ENCODE data around the gene PPP1R3F.

PPP1R3F gene, protein sequence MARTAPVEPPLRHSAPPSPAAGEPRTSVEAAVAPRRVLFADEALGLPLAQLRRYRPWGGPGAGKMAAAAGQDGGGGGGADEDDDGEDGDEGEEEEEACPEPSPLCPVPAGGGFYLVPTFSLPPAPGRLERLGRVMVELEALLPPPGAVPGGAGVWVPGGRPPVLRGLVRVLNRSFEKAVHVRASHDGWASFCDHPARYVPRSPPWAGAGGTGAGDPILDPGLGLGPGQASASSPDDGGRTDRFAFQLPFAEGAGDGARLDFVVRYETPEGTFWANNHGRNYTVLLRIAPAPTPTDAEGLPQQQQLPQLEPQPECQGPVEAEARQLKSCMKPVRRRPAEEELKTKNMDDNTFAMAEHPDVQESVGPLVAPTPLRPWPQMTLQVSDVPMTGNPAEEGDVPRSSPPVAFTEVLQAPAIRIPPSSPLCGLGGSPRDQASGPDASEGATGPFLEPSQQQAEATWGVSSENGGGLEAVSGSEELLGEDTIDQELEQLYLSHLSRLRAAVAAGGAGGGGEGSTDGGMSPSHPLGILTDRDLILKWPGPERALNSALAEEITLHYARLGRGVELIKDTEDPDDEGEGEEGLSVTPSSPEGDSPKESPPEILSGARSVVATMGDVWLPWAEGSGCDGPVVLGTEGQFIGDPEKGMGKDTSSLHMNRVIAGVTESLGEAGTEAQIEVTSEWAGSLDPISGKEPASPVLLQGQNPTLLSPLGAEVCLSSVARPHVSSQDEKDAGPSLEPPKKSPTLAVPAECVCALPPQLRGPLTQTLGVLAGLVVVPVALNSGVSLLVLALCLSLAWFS

DNA sequence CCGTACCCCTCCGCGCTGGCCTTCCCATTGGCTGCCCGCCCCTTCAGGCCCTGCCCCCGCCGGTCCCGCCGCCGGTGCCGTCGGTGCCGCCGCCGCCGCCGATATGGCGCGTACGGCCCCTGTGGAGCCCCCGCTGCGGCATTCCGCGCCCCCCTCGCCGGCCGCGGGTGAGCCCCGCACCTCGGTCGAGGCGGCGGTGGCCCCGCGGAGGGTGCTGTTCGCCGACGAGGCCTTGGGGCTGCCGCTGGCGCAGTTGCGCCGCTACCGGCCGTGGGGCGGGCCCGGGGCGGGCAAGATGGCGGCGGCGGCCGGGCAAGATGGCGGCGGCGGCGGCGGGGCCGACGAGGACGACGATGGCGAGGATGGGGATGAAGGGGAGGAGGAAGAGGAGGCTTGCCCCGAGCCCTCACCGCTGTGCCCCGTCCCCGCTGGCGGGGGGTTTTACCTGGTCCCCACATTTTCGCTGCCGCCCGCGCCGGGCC is at the start of gene PPP1R3F:
PPP1R3F (plus strand) TSS at position 27 of the 482 bp plus-strand sequence; CDS start at position 104, 77 bp downstream.
- no peak for DNase-seq

DNA sequence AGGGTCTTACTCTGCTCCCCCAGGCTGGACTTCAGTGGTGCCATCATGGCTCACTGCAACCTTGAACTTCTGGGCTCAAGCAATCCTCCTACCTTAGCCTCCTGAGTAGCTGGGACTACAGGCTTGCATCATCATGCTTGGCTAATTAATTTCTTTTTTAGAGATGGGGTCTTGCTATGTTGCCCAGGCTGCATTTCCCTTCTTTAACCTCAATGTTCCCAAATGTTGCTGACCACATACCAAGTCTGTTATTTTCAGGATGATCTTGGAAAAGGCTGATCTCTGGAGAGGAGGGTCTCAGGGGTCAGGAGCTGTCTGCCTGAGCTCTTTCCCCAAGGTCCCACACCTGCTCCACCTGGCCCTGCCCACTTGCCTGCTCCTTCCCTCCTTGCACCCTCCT is 49.5 kb upstream of the PPP1R3F start:
- no peak for DNase-seq

DNA sequence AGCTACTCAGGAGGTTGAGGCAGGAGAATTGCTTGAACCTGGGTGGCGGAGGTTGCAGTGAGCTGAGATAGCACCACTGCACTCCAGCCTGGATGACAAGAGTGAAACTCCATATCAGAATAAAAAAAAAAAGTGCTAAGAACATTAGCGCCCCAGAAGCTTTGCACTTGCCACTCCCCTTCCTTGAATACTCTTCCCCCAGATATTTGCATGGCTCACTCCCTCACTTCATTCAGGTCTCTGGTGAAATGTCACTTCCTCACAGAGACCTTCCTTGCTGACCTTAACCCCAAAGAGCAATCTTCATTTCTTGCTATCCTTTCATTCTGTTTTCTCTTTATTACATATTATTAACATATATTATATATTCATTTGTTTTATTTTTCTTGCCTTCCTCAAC is 47.7 kb upstream of the PPP1R3F start:
- no peak for DNase-seq

DNA sequence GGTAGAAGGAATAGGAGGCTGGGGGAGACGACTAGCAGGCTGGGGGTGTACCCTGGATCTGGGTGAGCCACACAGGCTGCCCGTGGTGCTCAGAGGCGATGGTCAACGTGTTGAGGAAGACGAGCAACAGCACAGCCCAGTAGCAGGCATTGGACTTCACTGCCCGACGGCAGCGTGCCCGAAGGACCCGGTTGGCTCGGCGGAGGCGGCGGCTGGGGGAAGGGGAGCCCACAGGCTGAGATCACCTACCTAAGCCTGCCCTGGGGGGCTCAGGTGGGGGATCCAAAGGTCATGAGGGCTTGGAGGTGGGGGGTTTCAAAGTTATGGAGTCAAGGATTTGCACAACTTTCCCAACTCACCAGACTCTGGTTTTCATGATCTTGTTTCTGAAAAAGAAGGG is 43.7 kb upstream of the PPP1R3F start:
- no peak for DNase-seq

DNA sequence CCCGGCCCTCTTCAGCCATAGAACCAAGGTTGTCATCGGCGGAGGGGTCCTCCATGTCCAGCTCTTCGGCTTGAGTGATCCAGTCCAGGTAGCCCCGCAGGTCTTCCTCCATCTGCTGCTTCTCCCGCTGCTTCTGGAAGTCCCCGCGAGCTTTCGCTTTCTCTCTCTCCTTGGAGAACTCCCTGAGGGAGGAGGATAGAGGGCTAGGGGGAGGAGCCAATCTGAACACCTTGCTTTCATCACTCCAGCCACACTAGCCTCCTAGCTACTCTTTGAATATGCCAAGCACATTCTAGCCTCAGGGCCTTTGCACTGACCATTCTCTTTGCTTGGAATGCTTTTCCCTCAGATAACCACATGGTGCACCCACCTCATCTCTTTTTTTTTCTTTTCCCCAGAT is 42.6 kb upstream of the PPP1R3F start:
- DNase-seq, result no peak

DNA sequence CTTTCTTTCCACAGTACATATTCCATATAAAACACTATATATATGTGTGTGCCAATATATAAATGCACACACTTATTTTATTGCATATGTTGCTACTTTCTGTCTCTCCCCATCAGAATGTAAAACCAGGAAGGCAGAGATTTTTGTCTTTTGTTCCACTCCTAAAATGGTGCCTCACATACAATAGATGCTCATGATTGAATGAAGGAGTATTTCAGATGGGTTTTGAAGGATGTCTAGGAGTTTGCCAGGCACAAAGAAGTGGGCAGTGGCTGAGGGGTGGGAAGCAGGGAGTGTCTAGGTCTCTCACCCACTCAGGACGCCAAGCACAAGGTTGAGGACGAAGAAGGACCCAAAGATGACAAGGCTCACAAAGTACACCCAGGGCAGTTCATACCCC is 41.9 kb upstream of the PPP1R3F start:
- DNase-seq, result no peak

DNA sequence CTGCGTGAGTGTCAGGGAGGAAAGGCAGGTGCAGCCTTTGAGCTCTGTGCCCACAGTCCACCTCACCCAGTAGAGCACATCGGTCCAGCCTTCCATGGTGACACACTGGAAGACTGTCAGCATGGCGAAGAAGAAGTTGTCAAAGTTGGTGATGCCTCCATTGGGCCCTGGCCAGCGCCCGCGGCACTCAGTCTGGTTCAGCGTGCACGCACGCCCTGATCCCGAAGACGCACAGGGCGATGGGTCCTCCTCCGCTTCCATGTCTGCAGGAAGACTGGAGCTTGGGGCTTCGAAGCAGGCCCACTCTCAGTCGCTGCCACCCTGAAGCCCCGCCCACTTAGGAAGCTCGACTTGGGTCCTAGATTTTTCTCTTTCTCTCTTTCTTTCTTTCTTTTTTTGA is 41.4 kb upstream of the PPP1R3F start:
- DNase-seq, result no peak

DNA sequence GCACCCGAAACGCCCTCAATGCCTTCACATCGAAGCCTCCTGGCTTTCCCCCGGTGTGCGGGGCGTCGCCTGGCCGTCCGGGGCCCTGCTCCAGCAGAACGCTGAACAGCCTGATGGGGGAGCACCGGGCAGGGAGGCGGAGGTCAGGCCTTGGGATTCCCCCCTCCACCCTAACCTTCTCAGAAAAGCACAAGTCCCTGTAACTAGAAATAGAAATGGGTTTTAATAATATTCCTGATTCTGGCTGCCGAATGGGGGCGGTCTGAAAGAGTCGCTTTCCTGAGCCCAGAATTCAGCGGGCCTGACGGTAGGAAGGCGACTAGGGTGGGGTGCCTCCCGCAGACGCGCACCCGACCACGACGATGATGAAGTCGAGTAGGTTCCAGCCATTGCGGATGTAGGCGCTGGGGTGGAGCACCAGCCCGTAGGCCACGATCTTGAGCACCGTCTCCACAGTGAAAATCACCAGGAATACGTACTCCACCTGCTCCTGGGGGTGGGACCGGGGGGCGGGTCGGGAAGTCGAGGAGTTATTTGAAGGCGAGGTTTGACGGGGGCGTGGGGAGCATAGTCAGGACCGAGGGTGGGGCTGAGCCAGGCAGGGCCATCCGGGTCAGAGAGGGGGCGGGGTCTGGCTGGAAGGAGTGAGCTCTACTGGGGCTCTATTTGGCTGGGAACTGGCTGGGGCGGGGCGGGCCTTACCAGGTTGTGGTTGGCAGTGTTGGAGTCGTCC is 38.9 kb upstream of the PPP1R3F start:
- DNase-seq, result peak; percentile 80

DNA sequence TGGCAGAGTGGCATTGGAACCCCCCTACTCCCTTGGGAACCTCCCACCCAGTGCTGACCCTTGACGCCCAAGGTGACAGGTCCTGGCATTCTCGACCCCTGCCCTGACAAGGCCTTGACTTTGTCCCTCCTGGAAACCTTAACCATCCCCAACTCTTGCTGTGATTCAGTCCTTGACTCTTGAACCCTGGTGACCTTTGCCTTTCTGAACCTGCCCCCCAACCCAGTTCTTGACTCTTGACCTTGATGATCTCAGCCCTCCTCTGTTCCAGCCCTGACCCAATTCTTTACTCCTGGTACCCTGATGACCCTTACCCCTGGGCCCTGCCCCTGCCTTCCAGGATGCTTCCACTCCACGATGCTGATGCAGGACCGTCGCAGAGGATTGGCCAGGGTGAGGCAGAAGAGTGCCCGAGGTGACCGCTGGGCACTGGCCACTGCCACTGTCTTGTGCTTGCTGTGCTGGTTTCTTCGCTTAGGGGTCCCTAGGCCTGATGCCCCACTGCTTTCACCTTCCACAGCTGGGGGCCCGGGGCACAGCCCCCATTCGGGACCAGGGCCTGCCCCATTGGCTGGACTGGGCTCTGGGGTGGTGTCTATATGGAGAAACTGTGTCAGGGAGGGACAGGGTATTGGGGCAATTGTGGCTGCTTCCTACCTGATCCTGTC is 38.1 kb upstream of the PPP1R3F start:
- DNase-seq, result no peak

DNA sequence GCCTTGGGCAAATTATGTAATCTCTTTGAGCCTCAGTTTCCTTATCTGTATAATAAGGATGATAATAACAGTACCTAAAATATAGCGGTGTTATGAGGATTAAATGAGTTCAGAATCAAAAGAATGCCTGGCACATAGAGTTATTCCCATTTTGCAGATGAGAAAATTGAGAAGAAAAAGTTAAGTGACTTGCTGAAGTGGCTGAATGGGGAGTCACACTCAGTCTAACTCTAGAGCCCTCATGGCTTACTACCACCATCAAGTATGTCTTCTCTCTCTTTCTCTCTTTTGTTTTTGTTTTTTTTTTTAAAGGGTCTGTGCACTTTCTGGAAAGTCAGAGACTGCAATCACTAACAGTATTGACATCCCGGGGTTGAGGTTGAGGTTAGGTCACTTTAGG is 37.1 kb upstream of the PPP1R3F start:
- DNase-seq, result no peak

DNA sequence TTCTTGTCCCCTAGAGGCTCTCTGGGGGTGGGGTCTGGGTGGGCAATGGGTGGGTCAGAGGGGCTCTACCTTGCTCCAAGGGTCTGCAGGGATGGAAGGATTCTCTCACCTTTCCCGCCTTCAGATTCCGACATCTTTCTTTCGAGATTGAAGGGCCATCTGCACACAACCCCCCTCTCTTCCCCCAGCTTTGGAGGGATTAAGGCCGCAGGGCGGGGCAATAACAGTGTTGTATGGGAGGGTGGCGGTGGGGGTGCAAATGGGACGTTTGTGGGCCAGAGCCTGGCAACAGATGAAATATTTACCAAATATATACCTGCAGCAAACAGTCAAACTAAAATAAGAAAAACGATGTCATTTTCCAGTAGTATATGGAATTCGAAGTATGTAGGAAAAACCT is 36.4 kb upstream of the PPP1R3F start, which contains the start of gene CACNA1F:
CACNA1F (minus strand) TSS at position 165 of the 400 bp plus-strand sequence; CDS start at position 134, 31 bp downstream.
- no peak for DNase-seq

DNA sequence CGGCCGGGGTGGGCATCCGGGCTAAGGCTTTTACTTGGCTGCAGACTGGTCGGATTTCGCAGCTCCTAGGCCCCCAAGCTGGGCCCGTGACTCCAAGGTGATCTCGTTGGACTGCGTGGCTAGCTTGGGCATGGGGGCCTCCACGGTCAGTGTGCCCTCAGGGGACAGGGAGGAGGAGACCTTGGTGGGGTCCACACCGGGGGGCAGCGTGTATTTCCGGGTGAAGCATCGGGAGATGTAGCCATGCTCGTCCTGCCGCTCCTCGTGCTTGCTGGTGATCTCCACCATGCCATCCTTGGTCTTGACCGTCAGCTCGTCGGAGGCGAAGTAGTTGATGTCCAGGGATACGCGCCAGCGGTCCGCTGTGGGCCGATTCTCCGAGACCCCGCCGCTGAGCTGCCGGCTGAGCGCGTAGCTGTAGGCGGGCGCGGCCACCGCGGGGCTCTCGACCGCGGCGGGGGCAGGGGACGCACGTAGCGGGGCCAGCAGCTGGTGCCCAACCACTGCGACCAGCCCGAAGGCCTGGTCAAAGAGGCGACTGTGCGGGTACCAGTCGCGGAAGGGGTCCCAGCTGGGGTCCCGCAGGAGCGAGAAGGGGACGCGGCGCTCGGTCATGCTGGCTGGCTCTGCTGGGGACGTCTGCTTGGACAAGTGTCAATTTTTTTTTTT is 35.6 kb upstream of the PPP1R3F start:
- DNase-seq, result no peak

DNA sequence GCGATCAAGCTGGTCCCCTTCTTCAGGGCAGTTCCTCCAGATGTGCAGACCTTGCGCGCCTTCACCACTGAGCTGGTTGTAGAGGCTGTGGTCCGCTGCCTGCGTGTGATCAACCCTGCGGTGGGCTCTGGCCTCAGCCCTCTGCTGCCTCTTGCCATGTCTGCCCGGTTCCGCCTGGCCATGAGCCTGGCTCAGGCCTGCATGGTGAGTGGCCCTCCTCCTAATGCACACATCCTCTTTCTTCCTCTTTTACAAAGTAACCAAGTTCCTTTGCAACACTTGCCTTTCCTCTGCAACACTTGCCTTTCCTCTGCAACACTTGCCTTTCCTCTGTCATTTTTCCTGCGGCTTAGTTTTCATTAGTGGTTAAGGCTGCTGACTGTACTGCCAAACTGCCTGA is 32.5 kb upstream of the PPP1R3F start:
- DNase-seq, result no peak

DNA sequence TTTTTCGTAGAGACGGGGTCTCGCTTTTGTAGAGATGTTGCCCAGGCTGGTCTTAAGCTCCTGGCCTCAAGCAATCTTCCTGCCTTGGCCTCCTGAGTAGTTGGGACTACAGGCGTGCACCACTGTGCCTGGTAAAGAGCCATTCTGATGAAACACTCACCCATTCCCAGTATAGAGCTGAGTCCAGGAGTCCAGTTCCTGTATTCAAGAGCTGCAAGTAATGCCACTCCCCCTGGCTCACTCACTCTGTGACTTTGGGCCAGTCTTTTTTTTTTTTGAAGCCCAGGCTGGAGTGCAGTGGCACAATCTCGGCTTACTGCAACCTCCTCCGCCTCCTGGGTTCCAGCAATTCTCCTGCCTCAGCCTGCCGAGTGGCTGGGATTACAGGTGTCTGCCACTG is 30.9 kb upstream of the PPP1R3F start:
- no peak for DNase-seq

DNA sequence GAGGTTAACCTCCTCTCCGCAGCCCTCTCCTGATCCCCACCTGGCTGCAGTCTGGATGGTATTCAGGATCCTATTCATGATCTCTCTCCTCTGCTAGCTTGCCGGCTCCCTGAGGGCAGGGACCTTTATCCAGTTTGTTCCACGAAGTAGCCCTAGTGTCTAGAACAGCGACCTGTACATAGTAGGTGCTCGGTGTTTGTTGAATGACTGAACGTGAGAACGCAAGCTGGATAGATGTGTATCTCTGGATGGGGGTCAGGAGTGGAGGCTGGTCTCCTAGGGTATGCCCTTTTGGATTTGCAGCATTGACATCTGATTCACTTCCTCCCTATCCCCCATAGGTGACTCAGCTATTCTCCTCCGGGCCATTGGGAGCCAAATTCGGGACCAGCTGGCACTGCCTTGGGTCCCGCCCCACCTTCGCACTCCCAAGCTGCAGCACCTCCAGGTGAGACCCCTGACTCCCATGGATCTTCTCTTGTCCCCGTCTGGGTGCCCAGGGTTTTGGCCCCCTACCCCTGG is 27.0 kb upstream of the PPP1R3F start:
- no peak for DNase-seq

DNA sequence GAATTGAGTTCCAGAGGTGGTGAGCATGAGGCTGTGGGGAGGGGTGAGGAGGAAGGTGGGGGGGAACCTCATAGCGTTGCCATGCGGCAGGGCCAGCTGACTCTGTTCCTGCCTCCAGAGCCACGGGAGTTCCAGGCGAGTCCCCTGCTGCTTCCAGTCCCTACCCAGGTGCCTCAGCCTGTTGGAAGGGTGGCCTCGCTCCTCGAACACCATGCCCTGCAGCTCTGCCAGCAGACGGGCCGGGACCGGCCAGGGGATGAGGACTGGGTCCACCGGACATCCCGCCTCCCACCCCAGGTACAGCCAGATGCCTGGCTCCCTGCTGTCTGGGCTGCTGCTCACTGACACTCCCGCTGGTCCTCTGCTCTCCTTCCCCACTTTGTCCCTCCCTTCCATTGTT is 26.4 kb upstream of the PPP1R3F start:
- no peak for DNase-seq

DNA sequence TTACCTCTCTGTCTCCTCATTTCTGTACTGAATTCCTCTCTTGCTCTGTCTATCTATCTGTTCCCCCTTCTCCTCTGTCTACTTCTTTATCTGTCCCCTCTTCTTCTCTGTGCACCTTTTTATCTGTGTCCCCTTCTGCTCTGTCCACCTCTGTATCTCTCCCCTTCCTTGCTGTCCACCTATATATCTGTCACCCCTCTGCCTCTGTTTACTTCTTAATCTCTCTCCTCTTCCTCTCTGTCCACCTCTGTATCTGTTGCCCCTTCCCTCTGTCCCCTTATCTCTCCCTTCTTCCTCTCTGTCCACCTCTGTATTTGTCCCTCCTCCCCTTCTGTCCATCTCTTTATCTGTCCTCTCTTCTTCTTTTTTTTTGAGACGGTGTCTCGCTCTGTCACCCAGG is 25.4 kb upstream of the PPP1R3F start:
- no peak for DNase-seq

DNA sequence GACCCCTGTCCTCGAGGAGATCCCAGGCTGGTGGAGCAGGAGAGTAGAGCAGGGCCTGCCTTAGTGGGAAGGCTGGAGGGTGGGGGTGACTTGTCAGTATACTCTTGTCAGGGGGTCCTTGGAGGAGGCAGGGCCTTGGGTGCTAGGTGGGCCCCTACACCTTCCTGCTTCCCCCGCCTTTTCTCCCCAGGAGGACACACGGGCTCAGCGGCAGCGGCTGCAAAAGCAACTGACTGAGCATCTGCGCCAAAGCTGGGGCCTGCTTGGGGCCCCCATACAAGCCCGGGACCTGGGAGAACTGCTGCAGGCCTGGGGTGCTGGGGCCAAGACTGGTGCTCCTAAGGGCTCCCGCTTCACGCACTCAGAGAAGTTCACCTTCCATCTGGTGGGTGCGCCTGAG is 23.1 kb upstream of the PPP1R3F start:
- DNase-seq, result no peak

DNA sequence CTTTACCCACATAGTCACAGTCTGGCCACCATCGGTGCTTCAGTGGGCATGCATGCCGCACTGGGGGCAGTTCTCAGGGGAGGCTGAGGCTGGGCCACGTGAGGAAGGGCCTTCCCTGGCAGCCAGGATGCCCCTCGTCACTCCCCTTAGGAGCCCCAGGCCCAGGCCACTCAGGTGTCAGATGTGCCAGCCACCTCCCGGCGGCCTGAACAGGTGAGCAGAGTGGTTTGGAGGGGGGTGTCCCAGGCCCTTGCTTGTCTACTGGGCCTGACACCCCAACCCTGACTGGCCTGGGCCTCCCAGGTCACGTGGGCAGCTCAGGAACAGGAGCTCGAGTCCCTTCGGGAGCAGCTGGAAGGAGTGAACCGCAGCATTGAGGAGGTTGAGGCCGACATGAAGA is 22.2 kb upstream of the PPP1R3F start:
- no peak for DNase-seq

DNA sequence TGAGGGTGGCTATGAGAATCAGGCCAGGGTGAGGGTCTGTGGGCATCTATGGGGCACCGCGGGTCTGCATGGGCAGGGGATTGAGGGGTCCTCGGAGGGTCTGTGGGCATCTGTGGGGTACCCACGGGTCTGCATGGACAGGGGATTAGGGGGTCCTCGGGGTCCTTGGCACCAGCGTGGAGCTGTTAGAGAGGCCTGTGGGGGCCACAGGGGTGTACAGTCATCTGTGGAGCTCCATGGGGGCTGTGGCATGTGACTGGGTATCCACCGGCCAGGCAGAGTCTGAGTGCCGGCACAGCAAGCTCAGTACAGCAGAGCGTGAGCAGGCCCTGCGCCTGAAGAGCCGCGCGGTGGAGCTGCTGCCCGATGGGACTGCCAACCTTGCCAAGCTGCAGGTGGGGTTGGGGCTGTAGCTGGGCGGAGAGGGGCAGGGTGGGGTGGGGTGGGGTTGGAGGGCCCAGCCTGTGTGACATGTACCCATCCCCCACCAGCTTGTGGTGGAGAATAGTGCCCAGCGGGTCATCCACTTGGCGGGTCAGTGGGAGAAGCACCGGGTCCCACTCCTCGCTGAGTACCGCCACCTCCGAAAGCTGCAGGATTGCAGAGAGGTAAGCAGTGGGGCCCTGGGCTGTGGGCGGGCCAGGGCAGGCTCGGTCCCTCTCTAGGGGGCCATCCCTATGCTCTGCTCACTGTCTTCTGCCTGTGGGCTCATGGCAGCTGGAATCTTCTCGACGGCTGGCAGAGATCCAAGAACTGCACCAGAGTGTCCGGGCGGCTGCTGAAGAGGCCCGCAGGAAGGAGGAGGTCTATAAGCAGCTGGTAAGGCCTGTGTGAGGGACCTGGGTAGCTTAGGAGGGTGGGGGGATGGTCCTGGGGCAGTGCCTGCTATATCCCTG is 21.4 kb upstream of the PPP1R3F start:
- DNase-seq, result no peak

DNA sequence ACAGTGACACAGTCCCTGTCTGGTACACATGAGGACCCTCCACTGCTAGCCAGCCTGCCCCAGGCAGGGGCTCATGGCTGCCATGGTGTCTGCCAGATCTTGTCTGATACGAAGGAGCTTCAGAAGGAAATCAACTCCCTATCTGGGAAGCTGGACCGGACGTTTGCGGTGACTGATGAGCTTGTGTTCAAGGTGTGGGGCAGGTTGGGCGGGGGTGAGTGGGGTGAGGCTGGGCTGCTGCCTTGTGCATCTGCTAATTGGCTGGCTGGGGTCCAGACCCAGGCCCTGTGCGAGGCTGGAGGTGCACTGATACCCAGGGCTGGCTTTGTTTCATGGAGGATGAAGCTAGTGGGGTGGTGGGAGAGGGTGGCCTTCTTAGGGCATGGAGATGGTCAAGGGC is 20.5 kb upstream of the PPP1R3F start:
- no peak for DNase-seq

Measured in islet precursor cell (in vitro differentiated cells).